ENCODE measurements around the gene CCBE1. TPM values are rescaled to one million over a fixed set of nuclear protein-coding genes. Genes with fewer than 3 reads are reported as not detected.
A peak's percentile ranks its signal among the peaks of the same experiment; 100 is the strongest.

The CCBE1 gene
- total RNA-seq, 1 donor from 2014 or later: under 0.01 TPM

DNA sequence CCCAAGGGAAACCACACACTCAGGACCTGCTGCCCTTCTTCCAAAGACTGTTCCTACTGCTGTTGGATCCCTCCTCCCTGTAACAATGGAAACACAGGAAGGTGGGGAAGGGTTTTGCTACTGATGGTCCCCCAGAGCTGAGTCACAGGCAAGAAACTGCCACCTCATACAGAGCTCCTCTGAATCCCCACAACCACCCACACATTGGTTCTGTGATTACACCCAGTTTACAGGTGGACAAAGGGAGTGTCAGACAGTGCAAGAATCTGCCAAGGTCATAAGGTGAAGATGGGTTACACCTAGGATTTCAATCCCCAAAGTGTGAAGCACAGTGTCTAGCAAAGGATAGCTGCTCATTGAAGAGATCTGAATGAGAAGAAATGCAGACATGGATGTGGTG lies 196.5 kb downstream of the CCBE1 start:
- no peak for DNase-seq (ENCODE audit: low read depth in 2 of 2)

GRCh38 chr18:59498506-59499086 lies 198.6 kb downstream of the CCBE1 start:
- no peak for DNase-seq (ENCODE audit: low read depth in 2 of 2)

DNA sequence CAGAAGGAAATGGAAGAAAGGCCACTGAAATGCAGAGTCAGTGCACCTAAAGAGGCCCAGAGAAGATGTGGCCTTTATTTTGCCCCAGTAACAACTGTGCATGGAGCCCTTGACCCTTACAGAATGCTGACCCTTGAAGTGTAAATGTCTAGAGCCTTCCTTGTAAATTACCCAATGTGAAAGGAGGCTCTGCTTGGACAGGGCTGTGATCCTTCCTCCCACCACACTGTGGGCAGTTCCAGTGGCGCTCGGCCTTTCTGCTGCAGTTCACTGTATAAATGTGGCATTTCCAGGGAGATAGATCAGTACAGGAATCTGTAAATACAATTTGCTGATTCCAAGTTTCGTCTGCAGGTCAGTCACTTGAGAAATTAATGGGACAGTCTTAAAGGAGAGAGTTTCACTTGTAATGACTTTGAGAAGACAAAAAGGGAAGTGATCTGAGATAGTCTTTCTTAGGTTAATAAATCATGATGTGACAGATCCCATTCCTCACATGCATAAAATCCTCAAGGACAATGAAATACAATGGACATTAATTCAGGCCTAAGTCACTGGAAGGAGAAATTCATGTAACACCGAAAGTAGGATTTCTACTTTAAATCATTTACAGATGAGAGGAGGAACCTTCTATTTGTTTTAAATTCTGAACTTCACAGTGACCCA lies 204.3 kb downstream of the CCBE1 start:
- no peak for DNase-seq (ENCODE audit: low read depth in 2 of 2)

DNA sequence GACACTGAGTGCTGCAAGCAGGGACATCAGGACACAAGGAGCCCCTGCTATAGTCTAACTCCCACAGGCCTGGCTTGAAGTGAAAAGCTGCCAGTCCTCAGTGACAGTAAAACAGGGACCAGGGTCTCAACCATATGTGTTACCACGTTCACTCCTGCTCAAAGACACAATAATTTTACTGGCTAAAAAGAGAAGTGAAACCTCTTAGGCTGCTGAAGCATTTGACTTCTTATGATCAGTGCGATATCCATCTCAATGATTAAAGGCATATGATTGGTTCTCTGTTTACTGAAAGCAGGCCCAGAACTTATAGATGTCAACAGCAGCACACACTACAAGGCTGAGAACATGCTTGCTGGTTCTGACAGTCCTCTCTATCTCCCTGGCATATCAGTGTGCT lies 208.3 kb downstream of the CCBE1 start:
- DNase-seq (ENCODE audit: low read depth in 2 of 2): no peak

DNA sequence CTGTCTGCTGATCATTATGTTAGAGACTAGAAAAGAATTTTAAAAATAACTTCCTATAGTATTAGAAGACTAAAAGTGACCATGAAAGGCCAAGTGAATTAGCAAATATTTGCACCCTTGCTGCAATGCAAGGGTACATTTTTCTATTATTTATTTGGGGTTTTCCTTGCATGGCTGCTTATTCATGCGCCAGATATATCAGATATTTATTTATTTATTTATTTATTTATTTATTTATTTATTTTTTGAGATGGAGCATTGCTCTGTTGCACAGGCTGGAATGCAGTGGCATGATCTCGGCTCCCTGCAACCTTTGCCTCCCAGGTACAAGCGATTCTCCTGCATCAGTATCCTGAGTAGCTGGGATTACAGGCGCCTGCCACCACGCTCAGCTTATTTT lies 211.8 kb downstream of the CCBE1 start:
- no peak for DNase-seq (ENCODE audit: low read depth in 2 of 2)

DNA sequence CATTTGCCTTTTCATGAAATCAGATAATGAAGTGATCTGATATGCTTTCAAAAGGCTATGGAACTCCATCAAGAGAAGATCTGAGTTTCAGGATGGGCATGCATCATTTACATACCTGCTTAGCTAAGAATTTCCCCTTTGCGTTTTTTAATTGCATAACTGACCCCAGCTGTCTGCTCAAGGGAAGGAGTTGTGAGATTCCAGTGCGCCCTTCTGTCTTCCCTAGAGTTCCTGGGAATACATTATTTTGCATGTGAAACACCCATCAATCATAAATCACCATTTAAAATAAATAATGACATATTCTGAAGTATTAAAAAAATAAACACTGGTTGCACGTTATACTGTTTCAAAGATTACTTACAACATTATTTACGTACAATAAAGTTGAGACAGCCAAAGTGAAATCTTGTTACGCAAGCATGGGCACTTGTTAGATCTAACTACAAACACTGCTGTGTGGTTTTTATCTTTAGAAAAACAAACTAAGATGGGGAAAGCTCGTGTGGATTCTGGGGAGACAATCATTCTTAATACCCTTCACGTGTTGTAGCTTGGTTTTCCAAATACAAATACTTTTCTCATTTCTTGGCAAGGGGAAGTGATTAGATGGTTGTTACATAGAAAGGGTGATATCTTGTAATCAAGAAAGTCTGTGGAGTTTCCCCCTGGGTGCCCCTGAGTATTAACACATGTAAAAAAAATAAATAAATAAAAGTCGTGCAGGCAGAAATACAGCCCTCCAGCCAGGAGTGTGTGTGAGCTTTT lies 212.5 kb downstream of the CCBE1 start:
- DNase-seq (ENCODE audit: low read depth in 2 of 2): no peak

DNA sequence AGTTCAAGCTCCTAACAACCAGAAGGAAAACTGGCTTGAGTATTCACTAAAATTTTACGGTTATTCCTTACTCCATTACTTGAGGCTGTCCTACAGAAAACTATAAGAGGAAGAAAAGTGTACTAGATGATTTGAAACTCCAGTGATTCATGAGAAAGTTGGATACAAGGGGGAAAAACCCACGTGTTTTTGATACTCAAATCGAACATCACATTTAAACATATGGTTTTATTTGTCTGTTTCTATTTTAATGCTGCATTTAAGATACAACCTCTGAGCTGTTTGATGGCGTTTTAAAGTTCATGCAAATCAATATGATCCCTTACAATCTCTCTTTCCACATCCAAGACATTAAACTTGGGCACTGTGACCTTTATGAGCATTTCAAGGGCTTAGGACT lies 213.1 kb downstream of the CCBE1 start:
- DNase-seq (ENCODE audit: low read depth in 2 of 2): no peak

- DNase-seq (ENCODE audit: low read depth in 2 of 2): no peak
Observed at GRCh38 chr18:59481436-59481835, 215.8 kb downstream of the CCBE1 start.

- no peak for DNase-seq (ENCODE audit: low read depth in 2 of 2)
Observed at GRCh38 chr18:59479776-59480175, 217.4 kb downstream of the CCBE1 start.

GRCh38 chr18:59478591-59478990 lies 218.6 kb downstream of the CCBE1 start:
- no peak for DNase-seq (ENCODE audit: low read depth in 2 of 2)

- DNase-seq (ENCODE audit: low read depth in 2 of 2): no peak
Observed at GRCh38 chr18:59477849-59478248, 219.4 kb downstream of the CCBE1 start.

- no peak for DNase-seq (ENCODE audit: low read depth in 2 of 2)
Observed at GRCh38 chr18:59470561-59471121, 226.6 kb downstream of the CCBE1 start.

DNA sequence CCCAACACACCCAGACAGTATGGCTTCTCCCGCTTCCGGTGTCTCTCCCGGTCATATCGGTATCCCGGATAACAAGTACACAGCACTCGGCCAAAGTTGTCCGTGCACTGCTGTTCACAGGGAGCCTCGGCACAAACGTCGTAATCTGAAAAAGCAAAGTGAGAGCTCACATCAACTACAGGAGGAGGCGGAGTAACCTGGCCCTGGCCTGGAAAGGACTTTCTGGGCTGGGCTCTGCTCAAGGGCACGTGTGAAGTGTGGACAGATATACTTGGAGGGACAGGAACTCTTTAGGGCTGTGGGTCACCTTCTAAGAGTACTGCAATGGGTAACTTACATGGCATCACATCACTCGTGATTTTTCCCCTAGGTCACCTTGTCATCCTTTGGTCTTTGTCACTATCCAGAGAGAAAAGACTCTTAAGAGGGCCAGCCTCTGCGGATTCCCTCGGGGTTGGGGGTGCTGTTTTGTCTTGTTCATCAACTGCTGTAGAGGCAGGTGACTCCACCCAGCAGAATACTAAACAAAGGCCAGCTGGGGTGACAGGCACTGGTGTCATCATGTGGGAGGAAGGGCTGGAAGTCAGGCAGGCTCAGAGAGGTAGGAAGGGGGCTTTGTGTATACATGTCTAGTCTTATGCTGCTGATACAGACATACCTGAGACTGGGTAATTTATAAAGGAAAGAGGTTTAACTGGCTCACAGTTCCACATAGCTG lies 227.6 kb downstream of the CCBE1 start:
- no peak for DNase-seq (ENCODE audit: low read depth in 2 of 2)

- DNase-seq (ENCODE audit: low read depth in 2 of 2): no peak
Observed at GRCh38 chr18:59468821-59469220, 228.4 kb downstream of the CCBE1 start.

GRCh38 chr18:59467497-59467896 lies 229.7 kb downstream of the CCBE1 start:
- no peak for DNase-seq (ENCODE audit: low read depth in 2 of 2)

GRCh38 chr18:59466980-59467379 lies 230.2 kb downstream of the CCBE1 start:
- no peak for DNase-seq (ENCODE audit: low read depth in 2 of 2)

DNA sequence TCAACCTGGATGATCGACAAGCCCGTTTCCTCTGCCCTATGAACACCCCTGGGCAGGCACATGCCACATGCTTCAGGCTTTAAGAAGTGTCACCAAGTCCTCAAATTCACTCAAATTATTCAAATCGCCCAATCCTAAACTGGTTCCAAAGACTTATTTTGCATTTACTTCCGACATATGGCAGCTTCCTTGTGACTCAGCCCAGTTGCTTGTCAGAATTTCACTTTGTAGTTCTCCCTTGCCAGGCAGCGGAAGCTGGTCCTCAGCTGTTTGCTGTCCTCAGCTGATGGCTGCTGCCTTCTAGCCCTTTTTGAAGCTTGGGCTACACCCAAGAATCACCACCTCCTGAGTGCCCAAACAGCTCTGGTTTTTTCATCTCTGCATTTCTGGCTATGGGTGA lies 232.7 kb downstream of the CCBE1 start:
- no peak for DNase-seq (ENCODE audit: low read depth in 2 of 2)

GRCh38 chr18:59461171-59461570 lies 236.1 kb downstream of the CCBE1 start:
- DNase-seq (ENCODE audit: low read depth in 2 of 2): no peak

DNA sequence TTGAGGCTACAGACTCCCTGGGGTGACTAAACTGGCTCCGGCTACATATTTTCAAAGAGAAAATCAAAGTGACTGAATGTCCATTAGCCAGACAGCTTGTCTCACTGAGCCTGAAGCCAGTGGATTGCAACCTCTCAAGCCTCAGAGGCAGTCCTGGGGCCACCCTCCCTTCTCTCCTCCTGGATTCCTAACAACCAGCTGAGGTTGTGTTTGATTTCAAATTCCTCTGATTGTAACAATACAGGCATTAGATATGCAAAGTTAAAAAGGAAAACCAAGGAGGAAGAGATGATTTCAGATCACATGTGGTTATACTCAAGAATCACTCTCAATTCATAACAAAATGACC lies 237.2 kb downstream of the CCBE1 start:
- DNase-seq (ENCODE audit: low read depth in 2 of 2): no peak

GRCh38 chr18:59459369-59460071 lies 237.7 kb downstream of the CCBE1 start:
- DNase-seq (ENCODE audit: low read depth in 2 of 2): peak; percentile 17 to 59

GRCh38 chr18:59458575-59458974 lies 238.6 kb downstream of the CCBE1 start:
- DNase-seq (ENCODE audit: low read depth in 2 of 2): no peak
